GM23338 (cell line): Measurements from ENCODE around the gene ATP13A1. TPM values are rescaled to one million over a fixed set of nuclear protein-coding genes. Genes with fewer than 3 reads are reported as not detected.
"Not testable (repeated sequence)": the region's sequence is repeated elsewhere in the genome, so short reads cannot be mapped to it uniquely, and the experiment has no call there.

Source experiments
- ATAC-seq: fragments of 200-7000 bp; cut with Tn5 transposase; 3 replicates; pipeline ENCODE4 v1.9.1; 2020
- DNase-seq: peaks from one replicate; pipeline ENCODE4 v3.0.0-alpha.2; 2015; ENCODE audit warnings: low spot score
- H2AFZ ChIP-seq: fragments of 200-600 bp; sonication (generic); 2 replicates; pipeline ENCODE4 v1.8.0; 2016; ENCODE audit warnings: antibody characterized with exemption, mild to moderate bottlenecking, moderate library complexity
- H3F3A ChIP-seq: fragments of 200-600 bp; sonication (generic); replicated peaks from 2 replicates; pipeline ENCODE4 v1.8.0; 2017; ENCODE audit warnings: antibody characterized with exemption, mixed run types, low read depth
- H3K27ac ChIP-seq: fragments of 200-600 bp; sonication (generic); 2 replicates; pipeline ENCODE4 v1.6.1; 2016; ENCODE audit warnings: low read depth
- H3K27me3 ChIP-seq: fragments of 200-600 bp; sonication (generic); 2 replicates; pipeline ENCODE4 v1.8.0; 2016; ENCODE audit warnings: mild to moderate bottlenecking, mixed run types, moderate library complexity; ENCODE audit not compliant: insufficient read depth
- H3K36me3 ChIP-seq: fragments of 200-600 bp; sonication (generic); 2 replicates; pipeline ENCODE4 v1.8.0; 2016; ENCODE audit warnings: mild to moderate bottlenecking; ENCODE audit not compliant: insufficient read depth
- H3K4me1 ChIP-seq: fragments of 200-600 bp; sonication (generic); 2 replicates; pipeline ENCODE4 v1.8.0; 2016; ENCODE audit warnings: mild to moderate bottlenecking, moderate library complexity; ENCODE audit not compliant: insufficient read depth
- H3K4me2 ChIP-seq: fragments of 200-600 bp; sonication (generic); 2 replicates; pipeline ENCODE4 v1.7.1; 2017; ENCODE audit warnings: mixed run types
- H3K4me3 ChIP-seq: fragments of 200-600 bp; sonication (generic); 2 replicates; pipeline ENCODE4 v1.6.1; 2016; ENCODE audit warnings: mixed run types
- H3K79me2 ChIP-seq: fragments of 200-600 bp; sonication (generic); replicated peaks from 2 replicates; pipeline ENCODE4 v1.8.0; 2017; ENCODE audit warnings: mild to moderate bottlenecking; ENCODE audit not compliant: insufficient read depth
- H3K9me2 ChIP-seq: fragments of 200-600 bp; sonication (generic); 2 replicates; pipeline ENCODE4 v1.8.0; 2017; ENCODE audit not compliant: insufficient read depth
- H4K20me1 ChIP-seq: fragments of 200-600 bp; sonication (generic); replicated peaks from 2 replicates; pipeline ENCODE4 v1.8.0; 2017; ENCODE audit warnings: mild to moderate bottlenecking; ENCODE audit not compliant: insufficient read depth
- H3K27ac Mint-ChIP-seq: 2 replicates; pipeline ENCODE4 v1.8.0; 2020; ENCODE audit warnings: inconsistent platforms, mild to moderate bottlenecking, moderate library complexity, mixed read lengths
- H3K27me3 Mint-ChIP-seq: 3 replicates; pipeline ENCODE4 v1.8.0; 2022; ENCODE audit warnings: low read depth, mild to moderate bottlenecking, moderate library complexity, mixed read lengths, inconsistent platforms; ENCODE audit not compliant: insufficient read depth, poor library complexity
- H3K36me3 Mint-ChIP-seq: 3 replicates; pipeline ENCODE4 v1.8.0; 2021; ENCODE audit warnings: low read depth, mild to moderate bottlenecking, inconsistent platforms, moderate library complexity, mixed read lengths
- H3K4me1 Mint-ChIP-seq: 3 replicates; pipeline ENCODE4 v1.8.0; 2020; ENCODE audit warnings: mild to moderate bottlenecking, inconsistent platforms, mixed read lengths
- H3K4me3 Mint-ChIP-seq: 3 replicates; pipeline ENCODE4 v1.8.0; 2021; ENCODE audit warnings: moderate library complexity, mild to moderate bottlenecking, inconsistent platforms, mixed read lengths
- H3K9me3 Mint-ChIP-seq: 3 replicates; pipeline ENCODE4 v1.8.0; 2020; ENCODE audit warnings: moderate library complexity, mild to moderate bottlenecking, inconsistent platforms, mixed read lengths
- EZH2 ChIP-seq: fragments of 200-600 bp; sonication (generic); IDR thresholded peaks from one replicate; pipeline ENCODE4 v1.8.0; 2017; ENCODE audit warnings: antibody characterized with exemption, mild to moderate bottlenecking, low read depth; ENCODE audit not compliant: unreplicated experiment
- EZH2phosphoT487 ChIP-seq: fragments of 200-600 bp; sonication (generic); IDR thresholded peaks from one replicate; pipeline ENCODE4 v1.8.1; 2018; ENCODE audit warnings: antibody characterized with exemption; ENCODE audit not compliant: unreplicated experiment
- JUNB ChIP-seq: IDR thresholded peaks from one replicate; pipeline ENCODE4 v1.6.1; 2016; ENCODE audit warnings: antibody characterized with exemption; ENCODE audit not compliant: unreplicated experiment
- NANOG ChIP-seq: IDR thresholded peaks from 2 replicates; pipeline ENCODE4 v1.6.1; 2016; ENCODE audit warnings: antibody characterized with exemption, borderline replicate concordance
- POLR2AphosphoS5 ChIP-seq: IDR thresholded peaks from 2 replicates; pipeline ENCODE4 v1.6.1; 2016; ENCODE audit warnings: antibody characterized with exemption, low read depth
- STAT1 ChIP-seq: IDR thresholded peaks from one replicate; pipeline ENCODE4 v1.6.1; 2016; ENCODE audit warnings: antibody characterized with exemption; ENCODE audit not compliant: unreplicated experiment
- ZNF114 ChIP-seq: fragments of 250-450 bp; sonication (Bioruptor Pico); IDR thresholded peaks from 2 replicates; pipeline ENCODE4 v1.5.0; 2020; ENCODE audit warnings: mild to moderate bottlenecking, moderate library complexity
- ZNF331 ChIP-seq: fragments of 250-450 bp; sonication (Bioruptor Pico); IDR thresholded peaks from 2 replicates; pipeline ENCODE4 v1.5.0; 2020; ENCODE audit warnings: low read depth, mild to moderate bottlenecking, moderate library complexity
- polyA plus RNA-seq: library from polyadenylated mRNA; unstranded; fragments of >200 nt; fragmentation: Nextera tagmentation; extraction: Ambion mirVana; gene quantifications from 2 replicates; pipeline ENCODE4 v1.2.1, GENCODE V29; 2016
- total RNA-seq: library from RNA; depleted of rRNA; stranded (reverse); fragments of >200 nt; shearing (Covaris generic); gene quantifications from 2 replicates; pipeline ENCODE4 v1.2.3, GENCODE V29; 2014
- TF ChIP-seq, protein P1 (sequence below): IDR thresholded peaks from 2 replicates; pipeline ENCODE4 v1.6.1; 2016; ENCODE audit warnings: antibody characterized with exemption
- TF ChIP-seq, protein P2 (sequence below), 2 experiments: fragments of 200-600 bp in 1 of 2; sonication (generic) in 1 of 2; conservative IDR thresholded peaks; 2 replicates each; pipeline versions ENCODE4 v1.5.1 to v1.6.1; 2016 to 2017; ENCODE audit warnings: antibody characterized with exemption in 2 of 2, low read depth in 2 of 2, mild to moderate bottlenecking in 2 of 2, moderate library complexity in 1 of 2
- TF ChIP-seq, protein P3 (sequence below): IDR thresholded peaks from one replicate; pipeline ENCODE4 v1.6.1; 2018; ENCODE audit warnings: antibody characterized with exemption; ENCODE audit not compliant: unreplicated experiment
- TF ChIP-seq, protein P4 (sequence below): fragments of 250-450 bp; sonication (Bioruptor Pico); IDR thresholded peaks from 2 replicates; pipeline ENCODE4 v1.5.0; 2020; ENCODE audit warnings: mild to moderate bottlenecking, moderate library complexity

The ATP13A1 gene
- total and polyA plus RNA-seq, 2 experiments from 2014 or later, result 38.1 to 307 TPM

DNA sequence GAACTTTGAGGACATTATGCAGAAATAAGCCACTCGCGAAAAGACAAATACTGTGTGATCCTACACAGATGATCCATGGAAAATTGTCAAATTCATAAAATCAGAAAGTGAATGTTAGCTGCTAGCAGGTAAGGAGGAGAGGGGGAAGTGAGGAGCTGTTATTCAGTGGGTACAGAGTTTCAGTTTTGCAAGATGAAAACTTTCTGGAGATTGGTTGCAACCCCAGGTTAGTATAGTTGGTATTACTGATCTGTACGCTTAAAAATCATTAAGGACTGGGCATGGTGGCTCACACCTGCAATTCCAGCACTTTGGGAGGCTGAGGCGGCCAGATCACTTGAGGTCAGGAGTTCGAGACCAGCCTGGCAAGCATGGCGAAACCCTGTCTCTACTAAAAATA is 23.1 kb upstream of the ATP13A1 start:
- ATAC-seq (no peak), DNase-seq (no peak)
- H3K79me2 ChIP-seq, result no peaks in the 10 kb centered on the region
- H3K36me3 Mint-ChIP-seq, result peaks cover 36% of the 10 kb centered on the region
- no peaks in the 10 kb centered on the region for H3K4me1 Mint-ChIP-seq
- no peak overlapping the region for H3K27ac Mint-ChIP-seq
- peak overlapping the region; percentile 39; the same call in 1 of the 2 replicates for H3K27ac ChIP-seq
- H3K9me3 Mint-ChIP-seq, result peaks cover 6% of the 10 kb centered on the region
- no peaks in the 10 kb centered on the region for H3K9me2 ChIP-seq
- H2AFZ ChIP-seq, result no peak overlapping the region
- no peak overlapping the region for H3K4me3 Mint-ChIP-seq
- no peaks in the 10 kb centered on the region for H3K27me3 ChIP-seq
- peaks cover 3% of the 10 kb centered on the region for H3K27me3 Mint-ChIP-seq
- 0 out of 2 replicates have a peak, but pooled peaks cover 6% of the 10 kb centered on the region for H3F3A ChIP-seq
- H3K36me3 ChIP-seq, result peaks cover 8% of the 10 kb centered on the region; the same call in 1 of the 2 replicates
- no peak overlapping the region for H3K4me3 ChIP-seq
- no peaks in the 10 kb centered on the region for H3K4me1 ChIP-seq
- peaks cover 5% of the 10 kb centered on the region; the same call in 1 of the 2 replicates for H4K20me1 ChIP-seq
- TF ChIP-seq EZH2phosphoT487 (no peak), JUNB (no peak), STAT1 (no peak), ZNF114 (CRISPR knock-in tag) (no peak), POLR2AphosphoS5 (no peak), EZH2 (no peak), NANOG (no peak), ZNF331 (no peak)
- TF ChIP-seq, protein P1, sequence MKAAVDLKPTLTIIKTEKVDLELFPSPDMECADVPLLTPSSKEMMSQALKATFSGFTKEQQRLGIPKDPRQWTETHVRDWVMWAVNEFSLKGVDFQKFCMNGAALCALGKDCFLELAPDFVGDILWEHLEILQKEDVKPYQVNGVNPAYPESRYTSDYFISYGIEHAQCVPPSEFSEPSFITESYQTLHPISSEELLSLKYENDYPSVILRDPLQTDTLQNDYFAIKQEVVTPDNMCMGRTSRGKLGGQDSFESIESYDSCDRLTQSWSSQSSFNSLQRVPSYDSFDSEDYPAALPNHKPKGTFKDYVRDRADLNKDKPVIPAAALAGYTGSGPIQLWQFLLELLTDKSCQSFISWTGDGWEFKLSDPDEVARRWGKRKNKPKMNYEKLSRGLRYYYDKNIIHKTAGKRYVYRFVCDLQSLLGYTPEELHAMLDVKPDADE, result no peak
- TF ChIP-seq, protein P2, sequence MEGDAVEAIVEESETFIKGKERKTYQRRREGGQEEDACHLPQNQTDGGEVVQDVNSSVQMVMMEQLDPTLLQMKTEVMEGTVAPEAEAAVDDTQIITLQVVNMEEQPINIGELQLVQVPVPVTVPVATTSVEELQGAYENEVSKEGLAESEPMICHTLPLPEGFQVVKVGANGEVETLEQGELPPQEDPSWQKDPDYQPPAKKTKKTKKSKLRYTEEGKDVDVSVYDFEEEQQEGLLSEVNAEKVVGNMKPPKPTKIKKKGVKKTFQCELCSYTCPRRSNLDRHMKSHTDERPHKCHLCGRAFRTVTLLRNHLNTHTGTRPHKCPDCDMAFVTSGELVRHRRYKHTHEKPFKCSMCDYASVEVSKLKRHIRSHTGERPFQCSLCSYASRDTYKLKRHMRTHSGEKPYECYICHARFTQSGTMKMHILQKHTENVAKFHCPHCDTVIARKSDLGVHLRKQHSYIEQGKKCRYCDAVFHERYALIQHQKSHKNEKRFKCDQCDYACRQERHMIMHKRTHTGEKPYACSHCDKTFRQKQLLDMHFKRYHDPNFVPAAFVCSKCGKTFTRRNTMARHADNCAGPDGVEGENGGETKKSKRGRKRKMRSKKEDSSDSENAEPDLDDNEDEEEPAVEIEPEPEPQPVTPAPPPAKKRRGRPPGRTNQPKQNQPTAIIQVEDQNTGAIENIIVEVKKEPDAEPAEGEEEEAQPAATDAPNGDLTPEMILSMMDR (conservative IDR thresholded peaks at IDR 0.05; ENCODE audit: low read depth in 2 of 2), result no peak
- TF ChIP-seq, protein P3, sequence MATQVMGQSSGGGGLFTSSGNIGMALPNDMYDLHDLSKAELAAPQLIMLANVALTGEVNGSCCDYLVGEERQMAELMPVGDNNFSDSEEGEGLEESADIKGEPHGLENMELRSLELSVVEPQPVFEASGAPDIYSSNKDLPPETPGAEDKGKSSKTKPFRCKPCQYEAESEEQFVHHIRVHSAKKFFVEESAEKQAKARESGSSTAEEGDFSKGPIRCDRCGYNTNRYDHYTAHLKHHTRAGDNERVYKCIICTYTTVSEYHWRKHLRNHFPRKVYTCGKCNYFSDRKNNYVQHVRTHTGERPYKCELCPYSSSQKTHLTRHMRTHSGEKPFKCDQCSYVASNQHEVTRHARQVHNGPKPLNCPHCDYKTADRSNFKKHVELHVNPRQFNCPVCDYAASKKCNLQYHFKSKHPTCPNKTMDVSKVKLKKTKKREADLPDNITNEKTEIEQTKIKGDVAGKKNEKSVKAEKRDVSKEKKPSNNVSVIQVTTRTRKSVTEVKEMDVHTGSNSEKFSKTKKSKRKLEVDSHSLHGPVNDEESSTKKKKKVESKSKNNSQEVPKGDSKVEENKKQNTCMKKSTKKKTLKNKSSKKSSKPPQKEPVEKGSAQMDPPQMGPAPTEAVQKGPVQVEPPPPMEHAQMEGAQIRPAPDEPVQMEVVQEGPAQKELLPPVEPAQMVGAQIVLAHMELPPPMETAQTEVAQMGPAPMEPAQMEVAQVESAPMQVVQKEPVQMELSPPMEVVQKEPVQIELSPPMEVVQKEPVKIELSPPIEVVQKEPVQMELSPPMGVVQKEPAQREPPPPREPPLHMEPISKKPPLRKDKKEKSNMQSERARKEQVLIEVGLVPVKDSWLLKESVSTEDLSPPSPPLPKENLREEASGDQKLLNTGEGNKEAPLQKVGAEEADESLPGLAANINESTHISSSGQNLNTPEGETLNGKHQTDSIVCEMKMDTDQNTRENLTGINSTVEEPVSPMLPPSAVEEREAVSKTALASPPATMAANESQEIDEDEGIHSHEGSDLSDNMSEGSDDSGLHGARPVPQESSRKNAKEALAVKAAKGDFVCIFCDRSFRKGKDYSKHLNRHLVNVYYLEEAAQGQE, result no peak
- TF ChIP-seq, protein P4, sequence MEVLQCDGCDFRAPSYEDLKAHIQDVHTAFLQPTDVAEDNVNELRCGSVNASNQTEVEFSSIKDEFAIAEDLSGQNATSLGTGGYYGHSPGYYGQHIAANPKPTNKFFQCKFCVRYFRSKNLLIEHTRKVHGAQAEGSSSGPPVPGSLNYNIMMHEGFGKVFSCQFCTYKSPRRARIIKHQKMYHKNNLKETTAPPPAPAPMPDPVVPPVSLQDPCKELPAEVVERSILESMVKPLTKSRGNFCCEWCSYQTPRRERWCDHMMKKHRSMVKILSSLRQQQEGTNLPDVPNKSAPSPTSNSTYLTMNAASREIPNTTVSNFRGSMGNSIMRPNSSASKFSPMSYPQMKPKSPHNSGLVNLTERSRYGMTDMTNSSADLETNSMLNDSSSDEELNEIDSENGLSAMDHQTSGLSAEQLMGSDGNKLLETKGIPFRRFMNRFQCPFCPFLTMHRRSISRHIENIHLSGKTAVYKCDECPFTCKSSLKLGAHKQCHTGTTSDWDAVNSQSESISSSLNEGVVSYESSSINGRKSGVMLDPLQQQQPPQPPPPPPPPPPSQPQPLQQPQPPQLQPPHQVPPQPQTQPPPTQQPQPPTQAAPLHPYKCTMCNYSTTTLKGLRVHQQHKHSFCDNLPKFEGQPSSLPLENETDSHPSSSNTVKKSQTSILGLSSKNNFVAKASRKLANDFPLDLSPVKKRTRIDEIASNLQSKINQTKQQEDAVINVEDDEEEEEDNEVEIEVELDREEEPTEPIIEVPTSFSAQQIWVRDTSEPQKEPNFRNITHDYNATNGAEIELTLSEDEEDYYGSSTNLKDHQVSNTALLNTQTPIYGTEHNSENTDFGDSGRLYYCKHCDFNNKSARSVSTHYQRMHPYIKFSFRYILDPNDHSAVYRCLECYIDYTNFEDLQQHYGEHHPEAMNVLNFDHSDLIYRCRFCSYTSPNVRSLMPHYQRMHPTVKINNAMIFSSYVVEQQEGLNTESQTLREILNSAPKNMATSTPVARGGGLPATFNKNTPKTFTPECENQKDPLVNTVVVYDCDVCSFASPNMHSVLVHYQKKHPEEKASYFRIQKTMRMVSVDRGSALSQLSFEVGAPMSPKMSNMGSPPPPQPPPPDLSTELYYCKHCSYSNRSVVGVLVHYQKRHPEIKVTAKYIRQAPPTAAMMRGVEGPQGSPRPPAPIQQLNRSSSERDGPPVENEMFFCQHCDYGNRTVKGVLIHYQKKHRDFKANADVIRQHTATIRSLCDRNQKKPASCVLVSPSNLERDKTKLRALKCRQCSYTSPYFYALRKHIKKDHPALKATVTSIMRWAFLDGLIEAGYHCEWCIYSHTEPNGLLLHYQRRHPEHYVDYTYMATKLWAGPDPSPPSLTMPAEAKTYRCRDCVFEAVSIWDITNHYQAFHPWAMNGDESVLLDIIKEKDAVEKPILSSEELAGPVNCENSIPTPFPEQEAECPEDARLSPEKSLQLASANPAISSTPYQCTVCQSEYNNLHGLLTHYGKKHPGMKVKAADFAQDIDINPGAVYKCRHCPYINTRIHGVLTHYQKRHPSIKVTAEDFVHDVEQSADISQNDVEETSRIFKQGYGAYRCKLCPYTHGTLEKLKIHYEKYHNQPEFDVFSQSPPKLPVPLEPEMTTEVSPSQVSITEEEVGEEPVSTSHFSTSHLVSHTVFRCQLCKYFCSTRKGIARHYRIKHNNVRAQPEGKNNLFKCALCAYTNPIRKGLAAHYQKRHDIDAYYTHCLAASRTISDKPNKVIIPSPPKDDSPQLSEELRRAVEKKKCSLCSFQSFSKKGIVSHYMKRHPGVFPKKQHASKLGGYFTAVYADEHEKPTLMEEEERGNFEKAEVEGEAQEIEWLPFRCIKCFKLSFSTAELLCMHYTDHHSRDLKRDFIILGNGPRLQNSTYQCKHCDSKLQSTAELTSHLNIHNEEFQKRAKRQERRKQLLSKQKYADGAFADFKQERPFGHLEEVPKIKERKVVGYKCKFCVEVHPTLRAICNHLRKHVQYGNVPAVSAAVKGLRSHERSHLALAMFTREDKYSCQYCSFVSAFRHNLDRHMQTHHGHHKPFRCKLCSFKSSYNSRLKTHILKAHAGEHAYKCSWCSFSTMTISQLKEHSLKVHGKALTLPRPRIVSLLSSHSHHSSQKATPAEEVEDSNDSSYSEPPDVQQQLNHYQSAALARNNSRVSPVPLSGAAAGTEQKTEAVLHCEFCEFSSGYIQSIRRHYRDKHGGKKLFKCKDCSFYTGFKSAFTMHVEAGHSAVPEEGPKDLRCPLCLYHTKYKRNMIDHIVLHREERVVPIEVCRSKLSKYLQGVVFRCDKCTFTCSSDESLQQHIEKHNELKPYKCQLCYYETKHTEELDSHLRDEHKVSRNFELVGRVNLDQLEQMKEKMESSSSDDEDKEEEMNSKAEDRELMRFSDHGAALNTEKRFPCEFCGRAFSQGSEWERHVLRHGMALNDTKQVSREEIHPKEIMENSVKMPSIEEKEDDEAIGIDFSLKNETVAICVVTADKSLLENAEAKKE, result no peak
- no peak overlapping the region for H3K4me2 ChIP-seq

DNA sequence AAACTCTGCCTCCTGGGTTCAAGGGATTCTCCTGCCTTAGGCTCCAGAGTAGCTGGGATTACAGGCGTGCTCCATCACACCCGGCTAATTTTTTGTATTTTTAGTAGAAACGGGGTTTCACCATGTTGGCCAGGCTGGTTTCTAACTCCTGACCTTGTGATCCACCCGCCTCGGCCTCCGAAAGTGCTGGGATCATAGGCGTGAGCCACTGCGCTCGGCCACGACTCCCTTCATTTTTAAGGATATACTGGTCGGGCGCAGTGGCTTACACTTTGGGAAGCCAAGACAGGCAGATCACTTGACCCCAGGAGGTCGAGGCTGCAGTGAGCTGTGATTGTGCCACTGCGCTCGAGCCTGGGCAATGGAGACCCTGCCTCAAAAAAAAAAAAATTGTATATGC is 22.6 kb upstream of the ATP13A1 start:
- H3K4me1 ChIP-seq, H3K27me3 Mint-ChIP-seq, H3K4me3 Mint-ChIP-seq, ATAC-seq, H3K4me1 Mint-ChIP-seq, H3K4me2 ChIP-seq, H3K27ac Mint-ChIP-seq, H3F3A ChIP-seq, H2AFZ ChIP-seq, H3K9me2 ChIP-seq, H3K79me2 ChIP-seq, H4K20me1 ChIP-seq, DNase-seq, H3K9me3 Mint-ChIP-seq, H3K27ac ChIP-seq, H3K4me3 ChIP-seq, H3K27me3 ChIP-seq, H3K36me3 ChIP-seq: not testable (repeated sequence)
- H3K36me3 Mint-ChIP-seq, result peaks cover 40% of the 10 kb centered on the region
